Transverse colon (tissue), 3 donors: ENCODE measurements around the gene DEK.

Experiments used
- EP300 ChIP-seq: sonication (generic); formaldehyde crosslinking; IDR thresholded peaks from one replicate; pipeline ENCODE4 v1.6.1; 2017; ENCODE audit warnings: antibody characterized with exemption, low read depth
- POLR2A ChIP-seq: fragments of 450-650 bp; IDR thresholded peaks from one replicate; pipeline ENCODE4 v1.6.1; 2016; ENCODE audit warnings: antibody characterized with exemption, mild to moderate bottlenecking, moderate library complexity
- TF ChIP-seq, protein P1 (sequence below), 5 experiments: fragments of 200-600 bp in 3 of 5; fragments of 450-650 bp in 2 of 5; sonication (generic) in 3 of 5; IDR thresholded peaks; 1 replicate in 2 of 5; 2 replicates in 3 of 5; pipeline ENCODE4 v1.5.1; 2016 to 2017; ENCODE audit warnings: antibody characterized with exemption in 5 of 5, inconsistent platforms in 3 of 5, mild to moderate bottlenecking in 2 of 5, moderate library complexity in 1 of 5

DNA sequence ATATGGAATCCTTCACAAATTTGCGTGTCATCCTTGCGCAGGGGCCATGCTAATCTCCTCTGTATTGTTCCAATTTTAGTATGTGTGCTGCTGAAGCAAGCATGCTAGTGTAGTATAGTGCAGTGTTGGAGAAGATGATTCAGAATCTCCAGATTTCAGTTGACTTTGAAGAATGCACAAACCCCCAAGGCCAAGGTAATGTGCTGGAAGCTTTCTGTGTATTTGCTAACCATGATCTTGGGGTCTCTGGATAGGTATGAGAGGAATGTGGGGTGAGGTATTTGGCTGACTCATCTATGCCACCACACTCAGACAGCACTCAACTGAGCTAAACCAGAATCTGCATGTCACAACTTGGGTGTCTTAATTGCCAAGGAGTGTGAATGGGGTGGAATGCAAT lies 42.6 kb upstream of the DEK start:
- TF ChIP-seq, protein P1, sequence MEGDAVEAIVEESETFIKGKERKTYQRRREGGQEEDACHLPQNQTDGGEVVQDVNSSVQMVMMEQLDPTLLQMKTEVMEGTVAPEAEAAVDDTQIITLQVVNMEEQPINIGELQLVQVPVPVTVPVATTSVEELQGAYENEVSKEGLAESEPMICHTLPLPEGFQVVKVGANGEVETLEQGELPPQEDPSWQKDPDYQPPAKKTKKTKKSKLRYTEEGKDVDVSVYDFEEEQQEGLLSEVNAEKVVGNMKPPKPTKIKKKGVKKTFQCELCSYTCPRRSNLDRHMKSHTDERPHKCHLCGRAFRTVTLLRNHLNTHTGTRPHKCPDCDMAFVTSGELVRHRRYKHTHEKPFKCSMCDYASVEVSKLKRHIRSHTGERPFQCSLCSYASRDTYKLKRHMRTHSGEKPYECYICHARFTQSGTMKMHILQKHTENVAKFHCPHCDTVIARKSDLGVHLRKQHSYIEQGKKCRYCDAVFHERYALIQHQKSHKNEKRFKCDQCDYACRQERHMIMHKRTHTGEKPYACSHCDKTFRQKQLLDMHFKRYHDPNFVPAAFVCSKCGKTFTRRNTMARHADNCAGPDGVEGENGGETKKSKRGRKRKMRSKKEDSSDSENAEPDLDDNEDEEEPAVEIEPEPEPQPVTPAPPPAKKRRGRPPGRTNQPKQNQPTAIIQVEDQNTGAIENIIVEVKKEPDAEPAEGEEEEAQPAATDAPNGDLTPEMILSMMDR (IDR thresholded peaks at IDR 0.05), result no peak
- TF ChIP-seq EP300 (no peak), POLR2A (no peak)
